K562 (cell line): ENCODE measurements around the gene CLSTN2. TPM values are rescaled to one million over a fixed set of nuclear protein-coding genes. Genes with fewer than 3 reads are reported as not detected.

Experiments
- ATAC-seq: fragments of 200-7000 bp; cut with Tn5 transposase; 3 replicates; pipeline ENCODE4 v1.9.1; 2020; ENCODE audit warnings: moderate library complexity
- BruUV-seq: library from RNA; stranded (reverse); fragments of 400-500 nt; replicated peaks from 2 replicates; lab custom pipeline; 2021; lab: Mats Ljungman, UMichigan
- CTCF ChIA-PET: fragments of 300-600 bp; formaldehyde crosslinking; extraction: SDS; loops from one replicate; lab custom pipeline; 2021; ENCODE audit warnings: low intra/inter-chr PET ratio; lab: Yijun Ruan, JAX
- POLR2A ChIA-PET: fragments of 300-600, 350-650 bp; sonication (Branson Sonifier 250); formaldehyde crosslinking; extraction: SDS; loops from one replicate; lab custom pipeline; 2021; ENCODE audit warnings: antibody characterized with exemption, inconsistent platforms; lab: Yijun Ruan, JAX
- DNase-seq, 4 experiments: peaks; one replicate each; pipeline versions ENCODE4 v3.0.0 to v3.0.0-alpha.2; 2011 to 2018; ENCODE audit warnings: low spot score in 3 of 4, mixed read lengths in 3 of 4; ENCODE audit errors: extremely low read depth in 1 of 4
- FAIRE-seq: peaks from 2 replicates; lab custom pipeline; 2011; peaks lifted over from hg19 to GRCh38; lab: Jason Lieb, UNC
- H2AFZ ChIP-seq: 2 replicates; pipeline ENCODE4 v1.6.0; 2011; ENCODE audit warnings: low read depth, low read length, control low read depth, inconsistent platforms
- H3K27ac ChIP-seq: fragments of 200-600 bp; 3 replicates; pipeline ENCODE4 v1.8.0; 2011; ENCODE audit warnings: low read depth, mild to moderate bottlenecking, control low read depth, inconsistent platforms, low read length, moderate library complexity, mixed read lengths; ENCODE audit errors: extremely low read depth
- H3K27me3 ChIP-seq, 2 experiments: fragments of 300-600 bp in 1 of 2; 2 replicates in 1 of 2; 3 replicates in 1 of 2; pipeline versions ENCODE4 v1.6.0 to v1.8.0; 2011; ENCODE audit warnings: inconsistent platforms in 2 of 2, low read length in 2 of 2, mild to moderate bottlenecking in 1 of 2, mixed read lengths in 1 of 2, moderate library complexity in 1 of 2; ENCODE audit not compliant: control insufficient read depth in 2 of 2, insufficient read depth in 2 of 2
- H3K36me3 ChIP-seq: fragments of 300-600 bp; 3 replicates; pipeline ENCODE4 v1.8.0; 2011; ENCODE audit warnings: mild to moderate bottlenecking, low read length, inconsistent platforms; ENCODE audit not compliant: control insufficient read depth, insufficient read depth
- H3K4me1 ChIP-seq, 2 experiments: fragments of 200-600 bp in 1 of 2; replicated peaks in 1 of 2; 2 replicates in 1 of 2; 3 replicates in 1 of 2; pipeline versions ENCODE4 v1.5.1 to v1.8.0; 2011; ENCODE audit warnings: inconsistent platforms in 2 of 2, low read length in 2 of 2, mild to moderate bottlenecking in 1 of 2, mixed read lengths in 1 of 2, moderate library complexity in 1 of 2; ENCODE audit not compliant: control insufficient read depth in 2 of 2, insufficient read depth in 2 of 2
- H3K4me2 ChIP-seq: 2 replicates; pipeline ENCODE4 v1.6.1; 2011; ENCODE audit warnings: low read length, control low read depth, inconsistent platforms, mixed read lengths; ENCODE audit not compliant: insufficient read depth
- H3K4me3 ChIP-seq: fragments of 200-600 bp; sonication (generic), shearing (Covaris generic); 2 replicates; pipeline ENCODE4 v1.5.1; 2016; ENCODE audit warnings: control low read depth, inconsistent platforms
- H3K79me2 ChIP-seq: fragments of 200-600 bp; 3 replicates; pipeline ENCODE4 v1.8.0; 2011; ENCODE audit warnings: low read length, inconsistent platforms; ENCODE audit not compliant: control insufficient read depth, insufficient read depth
- H3K9ac ChIP-seq, 2 experiments: 2 replicates each; pipeline versions ENCODE4 v1.6.0 to v1.6.1; 2011; ENCODE audit warnings: low read depth in 2 of 2, low read length in 2 of 2, control low read depth in 1 of 2, inconsistent platforms in 1 of 2, mild to moderate bottlenecking in 1 of 2, mixed read lengths in 1 of 2; ENCODE audit not compliant: insufficient read depth in 1 of 2
- H3K9me1 ChIP-seq: one replicate; pipeline ENCODE4 v1.6.0; 2011; ENCODE audit warnings: inconsistent platforms, mild to moderate bottlenecking, low read length, moderate library complexity; ENCODE audit not compliant: control insufficient read depth, insufficient read depth
- H3K9me3 ChIP-seq: replicated peaks from 2 replicates; pipeline ENCODE4 v1.5.1; 2011; ENCODE audit warnings: low read depth, low read length, inconsistent platforms; ENCODE audit not compliant: control insufficient read depth, insufficient read depth
- H4K20me1 ChIP-seq: replicated peaks from 2 replicates; pipeline ENCODE4 v1.6.1; 2011; ENCODE audit warnings: low read length, inconsistent platforms, mixed read lengths; ENCODE audit not compliant: control insufficient read depth, insufficient read depth
- BCOR ChIP-seq: fragments of 450-650 bp; IDR thresholded peaks from 2 replicates; pipeline ENCODE4 v1.6.1; 2016
- ETV6 ChIP-seq, 3 experiments: fragments of 150-350 bp in 1 of 3; sonication (generic) in 1 of 3; formaldehyde crosslinking in 1 of 3; IDR thresholded peaks; 2 replicates each; pipeline versions ENCODE4 v1.6.1 to v1.8.0; 2014 to 2022; ENCODE audit warnings: borderline replicate concordance in 2 of 3, low read depth in 2 of 3, antibody characterized with exemption in 1 of 3, low read length in 1 of 3, mild to moderate bottlenecking in 1 of 3, missing genetic modification reagents in 1 of 3
- FOSL1 ChIP-seq: fragments of 200-800 bp; sonication (Bioruptor generic); conservative IDR thresholded peaks from 2 replicates; pipeline ENCODE4 v1.6.1; 2016; ENCODE audit warnings: missing genetic modification characterization, missing compliant biosample characterization
- FOXA3 ChIP-seq, 2 experiments: fragments of 450-650 bp in 1 of 2; sonication (generic) in 1 of 2; formaldehyde crosslinking; IDR thresholded peaks in 1 of 2; conservative IDR thresholded peaks in 1 of 2; 2 replicates each; pipeline versions ENCODE4 v1.4.0 to v1.8.0; 2020 to 2022; ENCODE audit warnings: mild to moderate bottlenecking in 2 of 2, missing genetic modification reagents in 1 of 2
- ID3 ChIP-seq, 2 experiments: fragments of 250-450 bp in 1 of 2; fragments of 450-650 bp in 1 of 2; sonication (Bioruptor Pico) in 1 of 2; IDR thresholded peaks; 2 replicates each; pipeline versions ENCODE4 v1.6.1 to v1.8.0; 2016 to 2021; ENCODE audit warnings: mild to moderate bottlenecking in 2 of 2, moderate library complexity in 2 of 2, missing compliant biosample characterization in 1 of 2, missing genetic modification characterization in 1 of 2
- NFATC3 ChIP-seq: fragments of 450-650 bp; IDR thresholded peaks from 2 replicates; pipeline ENCODE4 v1.6.1; 2017; ENCODE audit warnings: mild to moderate bottlenecking
- NFE2L1 ChIP-seq: fragments of 450-650 bp; IDR thresholded peaks from 2 replicates; pipeline ENCODE4 v1.6.1; 2016; ENCODE audit warnings: missing genetic modification characterization, low read depth, mild to moderate bottlenecking, missing compliant biosample characterization, moderate library complexity, borderline replicate concordance
- PATZ1 ChIP-seq: fragments of 250-450 bp; sonication (Bioruptor Pico); IDR thresholded peaks from 2 replicates; pipeline ENCODE4 v1.5.0; 2020; ENCODE audit warnings: mild to moderate bottlenecking, borderline replicate concordance
- PHTF2 ChIP-seq: fragments of 250-450 bp; sonication (Bioruptor Pico); IDR thresholded peaks from 2 replicates; pipeline ENCODE4 v1.5.0; 2021; ENCODE audit warnings: mild to moderate bottlenecking
- TGIF2 ChIP-seq: sonication (generic); formaldehyde crosslinking; IDR thresholded peaks from 2 replicates; pipeline ENCODE4 v1.8.1; 2022; ENCODE audit warnings: mild to moderate bottlenecking, missing genetic modification reagents, moderate library complexity
- ZBTB1 ChIP-seq: sonication (generic); formaldehyde crosslinking; IDR thresholded peaks from 2 replicates; pipeline ENCODE4 v1.8.1; 2023; ENCODE audit warnings: missing genetic modification reagents, low read depth, mild to moderate bottlenecking, borderline replicate concordance
- ZFP1 ChIP-seq: fragments of 450-650 bp; formaldehyde crosslinking; IDR thresholded peaks from 2 replicates; pipeline ENCODE4 v1.4.0; 2020; ENCODE audit warnings: mild to moderate bottlenecking, mixed read lengths
- ZFP36 ChIP-seq: fragments of 150-350 bp; IDR thresholded peaks from 2 replicates; pipeline ENCODE4 v1.6.1; 2018; ENCODE audit warnings: low read length, low read depth; ENCODE audit not compliant: partially characterized antibody
- ZNF175 ChIP-seq: fragments of 200-800 bp; sonication (Bioruptor generic); IDR thresholded peaks from 2 replicates; pipeline ENCODE4 v1.6.1; 2016; ENCODE audit warnings: low read depth, mild to moderate bottlenecking, missing genetic modification characterization, missing compliant biosample characterization
- ZNF436 ChIP-seq: fragments of 250-450, 450-650 bp; sonication (Bioruptor Pico); formaldehyde crosslinking; IDR thresholded peaks from 2 replicates; pipeline ENCODE4 v1.7.0; 2020; ENCODE audit warnings: mild to moderate bottlenecking
- ZNF696 ChIP-seq: fragments of 250-450 bp; sonication (Bioruptor Pico); conservative IDR thresholded peaks from 2 replicates; pipeline ENCODE4 v1.4.0; 2020; ENCODE audit warnings: mild to moderate bottlenecking, moderate library complexity
- WGBS: fragments of 100-300 bp; shearing (Covaris generic); methylation state at CpG from one replicate; pipeline ENCODE4 v1.1.6; 2016; ENCODE audit warnings: low coverage, mixed read lengths; ENCODE audit not compliant: insufficient coverage; ENCODE audit errors: missing lambda C conversion rate; 5-methylcytosine and 5-hydroxymethylcytosine counted together
- in situ Hi-C: fragments of 300-500 bp; cut with MboI; formaldehyde crosslinking; loops from 4 replicates; pipeline ENCODE4 v1.15.0; 2018; ENCODE audit warnings: inconsistent platforms, mixed read lengths
- intact Hi-C: fragments of 100-400 bp; cut with micrococcal nuclease; formaldehyde crosslinking; loops from 2 replicates; pipeline ENCODE4 v1.14.2; 2022
- polyA plus RNA-seq, 8 experiments: library from polyadenylated mRNA; depleted of rRNA in 4 of 8; stranded (reverse) in 5 of 8; unstranded in 3 of 8; fragments of >200 nt; fragmentation: Nextera tagmentation in 2 of 8; fragmentation: Illumina TruSeq in 1 of 8; extraction: Ambion mirVana in 2 of 8; extraction: Trizol in 1 of 8; gene quantifications; 2 replicates each; pipeline versions ENCODE4 v1.2.1 to v1.2.3, GENCODE V29; 2011 to 2014; ENCODE audit warnings: inconsistent platforms in 1 of 8, missing spikeins in 1 of 8
- total RNA-seq, 7 experiments: library from RNA; depleted of rRNA in 6 of 7; stranded (reverse); fragments of >200 nt in 6 of 7; fragmentation: Illumina TruSeq in 2 of 7; extraction: Trizol in 2 of 7; gene quantifications; 2 replicates each; pipeline versions ENCODE4 v1.2.1 to v1.2.3, GENCODE V29; 2011 to 2021; ENCODE audit warnings: low replicate concordance in 1 of 7

Gene CLSTN2
- total and polyA plus RNA-seq, 9 of the 15 experiments (the other 6 are each of a cell fraction or from before 2014, with no cell fraction given) = 0.02 to 0.04 (median 0.04) TPM; not detected in 6

GRCh38 chr3:140167600-140168281 is 232.8 kb downstream of the CLSTN2 start:
- CTCF ChIA-PET = no interaction called here
- TF ChIP-seq ID3 (CRISPR knock-in tag; IDR thresholded peaks at IDR 0.05) (no peak), ID3 (tag; IDR thresholded peaks at IDR 0.05) (no peak), TGIF2 (CRISPR knock-in tag) (no peak), FOSL1 (no peak), ZFP1 (no peak), ZFP36 (no peak), PHTF2 (CRISPR knock-in tag) (no peak), ZNF175 (peak; percentile 54; the same call in 1 of the 2 replicates), ZNF436 (CRISPR knock-in tag) (no peak), NFE2L1 (peak; percentile 66; the same call in 1 of the 2 replicates), BCOR (no peak), NFATC3 (no peak), PATZ1 (no peak), ZNF696 (CRISPR knock-in tag) (no peak), ETV6 (IDR thresholded peaks at IDR 0.05; ENCODE audit: borderline replicate concordance in 1 of 2, low read depth in 2 of 2, low read length in 1 of 2) (no peak), ETV6 (CRISPR knock-in tag; IDR thresholded peaks at IDR 0.05; ENCODE audit: borderline replicate concordance) (no peak), ZBTB1 (no peak), FOXA3 (CRISPR knock-in tag; conservative IDR thresholded peaks at IDR 0.05 in 1 of 2, IDR thresholded peaks at IDR 0.05 in 1 of 2) (no peak)

More at GRCh38 chr3:140167600-140168281, 232.8 kb downstream of the CLSTN2 start:
- H2AFZ ChIP-seq = no peak overlapping the region
- no peaks in the 10 kb centered on the region for H3K9me1 ChIP-seq
- ATAC-seq = no peak
- H3K9me3 ChIP-seq = no peaks in the 10 kb centered on the region
- H3K4me2 ChIP-seq = no peak overlapping the region
- H3K36me3 ChIP-seq = no peaks in the 10 kb centered on the region
- no peak overlapping the region for H3K4me3 ChIP-seq
- WGBS = 3% methylated on average over 5 of the region's 5 CpGs
- no peaks in the 10 kb centered on the region for H3K27me3 ChIP-seq
- intact Hi-C loops = no loop called here
- H3K4me1 ChIP-seq = no peaks in the 10 kb centered on the region; a peak in 2 of 5 replicates
- no TSS peak for BruUV-seq
- no peaks in the 10 kb centered on the region for H4K20me1 ChIP-seq
- no peak overlapping the region for H3K9ac ChIP-seq
- DNase-seq = no peak
- POLR2A ChIA-PET = no interaction called here
- no peaks in the 10 kb centered on the region for H3K79me2 ChIP-seq
- in situ Hi-C loops = no loop called here
- FAIRE-seq = peak; percentile 26
- H3K27ac ChIP-seq = no peak overlapping the region
